Inferior parietal cortex (tissue), 1 donor: ENCODE measurements around the gene CLEC19A.

Experiments used
- DNase-seq: peaks from one replicate; pipeline ENCODE4 v3.0.0-alpha.2; 2016; ENCODE audit errors: extremely low spot score

CLEC19A gene

GRCh38 chr16:19285431-19285830 is at the start of gene CLEC19A:
TSS of gene CLEC19A (plus strand) at chr16:19285731. CDS start at chr16:19285852, 121 bp downstream.
- no peak for DNase-seq

GRCh38 chr16:19235886-19236285 is 49.6 kb upstream of the CLEC19A start:
- DNase-seq = no peak

- no peak for DNase-seq
These were observed 48.8 kb upstream of the CLEC19A start for GRCh38 chr16:19236561-19237209.

- DNase-seq = no peak
These were observed 47.1 kb upstream of the CLEC19A start for GRCh38 chr16:19238406-19238805.

- DNase-seq = no peak
These were observed 45.9 kb upstream of the CLEC19A start for GRCh38 chr16:19239511-19240155.

- DNase-seq = no peak
These were observed 45.0 kb upstream of the CLEC19A start for GRCh38 chr16:19240494-19240893.

- DNase-seq = no peak
These were observed 44.0 kb upstream of the CLEC19A start for GRCh38 chr16:19241512-19241911.

GRCh38 chr16:19242186-19242585 is 43.3 kb upstream of the CLEC19A start:
- DNase-seq = no peak

- no peak for DNase-seq
These were observed 42.5 kb upstream of the CLEC19A start for GRCh38 chr16:19242987-19243575.

GRCh38 chr16:19245326-19245925 is 40.1 kb upstream of the CLEC19A start:
- DNase-seq = no peak

- no peak for DNase-seq
These were observed 32.6 kb upstream of the CLEC19A start for GRCh38 chr16:19252904-19253303.

- no peak for DNase-seq
These were observed 30.9 kb upstream of the CLEC19A start for GRCh38 chr16:19254611-19255010.

GRCh38 chr16:19264123-19264673 is 21.3 kb upstream of the CLEC19A start:
- DNase-seq = no peak

- DNase-seq = no peak
These were observed 20.1 kb upstream of the CLEC19A start for GRCh38 chr16:19265380-19265930.

- DNase-seq = no peak
These were observed 18.8 kb upstream of the CLEC19A start for GRCh38 chr16:19266774-19267173.

- DNase-seq = no peak
These were observed 16.4 kb upstream of the CLEC19A start for GRCh38 chr16:19269098-19269497.

GRCh38 chr16:19274165-19274797 is 11.2 kb upstream of the CLEC19A start:
- DNase-seq = no peak

GRCh38 chr16:19278403-19278802 is 7.1 kb upstream of the CLEC19A start:
- no peak for DNase-seq

GRCh38 chr16:19281246-19281645 is 4.3 kb upstream of the CLEC19A start:
- DNase-seq = no peak

GRCh38 chr16:19282101-19282500 is 3.4 kb upstream of the CLEC19A start:
- no peak for DNase-seq

GRCh38 chr16:19283637-19284036 is 1.9 kb upstream of the CLEC19A start:
- no peak for DNase-seq

- DNase-seq = peak; percentile 77
These were observed 1.3 kb upstream of the CLEC19A start for GRCh38 chr16:19284207-19284606.
